Activated effector memory CD4-positive, alpha-beta T cell treated with Interleukin-2 at 50 U/mL for 16 hours (primary cell): ENCODE results near the gene ZCCHC17.

Experiments used
- DNase-seq: peaks from one replicate; pipeline ENCODE4 v3.0.0-alpha.2; 2020

Gene ZCCHC17

DNA sequence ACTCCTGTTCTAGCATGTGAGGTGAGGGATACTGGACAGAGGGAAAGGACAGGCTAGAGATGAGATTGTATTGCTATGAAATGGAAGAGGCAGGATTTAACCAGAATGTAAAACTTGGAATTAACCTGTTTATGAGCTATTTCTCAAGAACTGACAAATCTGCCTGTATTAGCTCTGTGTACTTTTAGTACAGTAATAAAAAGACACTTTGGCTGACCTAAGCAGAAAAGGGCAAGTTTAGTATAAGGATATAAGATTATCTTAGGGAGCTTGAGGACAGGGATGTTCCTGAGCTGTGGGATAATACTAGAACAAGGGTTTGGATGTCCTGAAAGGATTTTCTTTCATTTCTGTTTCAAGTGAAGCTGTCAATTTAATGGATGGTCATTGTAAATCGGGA is 11.2 kb downstream of the ZCCHC17 start:
- no peak for DNase-seq

- no peak for DNase-seq
Observed at GRCh38 chr1:31310198-31310597, 13.4 kb downstream of the ZCCHC17 start.

DNA sequence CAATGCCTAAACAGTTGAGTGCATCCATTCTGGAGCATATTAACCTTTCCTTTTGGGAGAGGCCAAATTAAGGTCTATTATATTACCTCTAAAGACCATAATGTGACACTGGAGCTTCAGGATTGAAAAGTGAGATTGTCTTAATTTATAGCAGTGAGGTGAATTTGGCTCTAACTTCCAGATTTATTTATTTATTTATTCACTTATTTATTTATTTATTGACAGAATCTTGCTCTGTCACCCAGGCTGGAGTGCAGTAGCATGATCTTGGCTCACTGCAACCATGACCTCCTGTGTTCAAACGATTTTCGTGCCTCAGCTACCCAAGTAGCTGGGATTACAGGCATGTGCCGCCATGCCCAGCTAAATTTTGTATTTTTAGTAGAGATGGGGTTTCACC is 19.1 kb downstream of the ZCCHC17 start:
- DNase-seq, result no peak

GRCh38 chr1:31318146-31318545 is 21.3 kb downstream of the ZCCHC17 start:
- DNase-seq, result no peak

DNA sequence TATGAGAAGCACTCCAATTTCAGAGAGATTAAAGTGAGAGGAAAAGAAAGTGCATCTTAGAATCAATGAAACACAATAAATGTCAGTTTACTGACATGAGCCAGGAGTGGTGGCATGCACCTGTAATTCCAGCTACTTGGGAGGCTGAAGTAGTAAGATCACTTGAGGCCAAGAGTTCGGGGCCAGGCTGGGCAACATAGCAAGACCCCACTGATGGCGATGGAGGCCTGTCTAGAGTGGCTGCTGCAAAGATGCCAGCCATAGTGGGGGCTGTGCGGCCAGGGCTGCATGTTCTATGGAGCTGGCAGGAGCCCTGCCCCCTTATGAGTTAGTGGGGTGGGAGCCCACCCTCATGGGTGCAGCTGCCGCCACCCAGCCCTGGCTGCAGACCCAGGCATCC is 27.3 kb downstream of the ZCCHC17 start:
- DNase-seq, result no peak

DNA sequence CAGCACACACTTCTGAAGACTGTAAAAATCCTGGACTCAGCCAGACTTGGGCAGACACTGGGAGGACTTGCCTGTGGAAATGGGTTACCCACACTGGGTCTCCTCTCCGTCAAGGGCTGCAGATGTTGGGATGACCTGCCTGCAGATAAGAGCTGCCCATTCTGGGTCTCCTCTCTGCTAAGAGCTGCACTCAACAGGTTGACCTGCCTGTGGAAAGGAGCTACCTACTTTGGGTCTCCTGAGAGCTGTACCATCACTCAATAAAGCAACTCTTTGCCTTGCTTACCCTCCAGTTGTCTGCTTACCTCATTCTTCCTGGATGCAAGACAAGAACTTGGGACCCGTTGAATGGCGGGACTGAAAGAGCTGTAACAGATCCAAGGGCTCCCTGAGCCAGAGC is 28.2 kb downstream of the ZCCHC17 start:
- DNase-seq, result no peak

DNA sequence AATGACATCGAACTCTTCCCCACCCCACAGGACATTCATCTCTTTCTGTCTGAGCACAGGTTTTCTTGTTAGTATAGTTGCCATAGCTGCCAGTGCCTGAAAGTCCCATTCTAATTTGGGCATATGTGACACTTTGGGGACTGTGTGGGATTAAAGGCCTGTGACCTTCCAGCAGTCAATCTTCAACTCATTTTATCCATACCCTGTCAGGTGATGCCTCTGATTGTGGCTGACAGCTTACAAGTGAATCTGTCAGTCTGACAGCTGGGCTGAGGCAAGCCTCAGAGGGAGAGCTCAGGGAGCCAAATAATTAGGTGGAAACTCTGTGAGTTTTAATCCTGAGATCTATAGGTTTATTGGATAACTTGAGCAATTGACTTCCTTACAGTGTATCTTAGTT is 29.6 kb downstream of the ZCCHC17 start:
- no peak for DNase-seq

DNA sequence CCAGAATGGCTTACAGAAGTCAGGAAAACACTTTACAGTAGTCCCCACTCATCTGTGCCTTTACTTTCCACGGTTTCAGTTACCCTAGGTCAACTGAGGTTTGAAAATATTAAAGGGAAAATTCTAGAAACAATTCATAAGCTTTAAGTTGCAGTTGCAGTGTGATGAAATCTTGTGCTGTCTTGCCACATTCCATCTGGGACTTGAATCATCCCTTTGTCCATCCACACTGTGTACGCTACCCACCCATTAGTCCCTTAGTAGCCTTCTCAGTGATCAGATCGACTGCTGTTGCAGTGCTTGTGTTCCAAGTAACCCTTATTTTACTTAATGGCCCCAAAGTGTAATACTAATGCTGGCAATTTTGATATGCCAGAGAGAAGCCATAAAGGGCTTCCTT is 30.5 kb downstream of the ZCCHC17 start:
- no peak for DNase-seq

- no peak for DNase-seq
Observed at GRCh38 chr1:31335007-31335406, 38.2 kb downstream of the ZCCHC17 start.

DNA sequence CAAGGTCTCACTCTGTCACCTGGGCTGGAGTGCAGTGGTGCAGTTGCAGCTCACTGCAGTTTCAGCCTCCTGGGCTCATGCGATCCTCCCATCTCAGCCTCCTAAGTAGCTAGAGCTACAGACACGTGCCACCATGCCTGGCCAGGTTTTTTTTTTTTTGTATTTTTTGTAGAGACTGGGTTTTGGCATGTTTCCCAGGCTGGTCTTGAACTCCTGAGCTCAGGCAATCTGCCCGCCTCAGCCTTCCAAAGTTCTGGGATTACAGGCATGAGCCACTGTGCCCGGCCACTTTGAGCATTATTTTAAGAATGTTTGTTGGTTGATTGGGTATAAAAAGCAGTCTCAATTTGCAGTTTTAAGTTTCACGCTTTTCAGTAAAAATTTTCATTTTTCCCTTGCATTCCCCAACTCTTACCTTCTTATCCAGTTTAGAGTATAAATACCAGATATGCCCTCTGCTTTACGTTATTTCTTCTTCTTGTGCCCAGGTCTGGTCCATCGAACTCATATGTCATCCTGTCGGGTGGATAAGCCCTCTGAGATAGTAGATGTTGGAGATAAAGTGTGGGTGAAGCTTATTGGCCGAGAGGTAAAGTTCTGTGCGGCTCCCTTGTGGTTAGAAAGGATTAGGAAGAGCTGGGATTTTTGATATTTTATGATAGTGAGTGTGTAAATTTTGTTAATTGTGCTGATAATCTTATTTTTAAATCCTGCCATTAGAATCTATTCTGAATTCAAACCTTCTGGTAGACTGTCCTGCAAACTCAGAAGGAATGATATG is 40.0 kb downstream of the ZCCHC17 start:
- DNase-seq, result no peak

DNA sequence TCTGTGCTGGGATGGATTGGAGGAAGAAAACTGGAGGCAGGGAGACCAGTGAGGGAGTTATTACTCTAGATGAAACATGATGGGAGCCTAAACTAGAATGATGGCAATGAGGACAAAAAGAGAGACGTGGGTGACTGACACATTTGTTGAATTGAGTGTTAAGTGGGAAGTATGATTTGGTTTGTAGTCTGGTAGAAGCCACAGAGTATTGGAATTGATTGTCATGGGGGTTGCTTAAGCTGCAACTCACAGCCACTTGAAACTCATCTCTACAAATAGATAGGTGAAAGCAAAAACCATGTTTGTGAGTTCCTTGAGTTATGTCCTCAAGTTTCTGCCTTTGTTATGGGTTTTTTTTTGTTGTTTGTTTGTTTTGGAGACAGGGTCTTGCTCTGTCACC is 47.7 kb downstream of the ZCCHC17 start:
- no peak for DNase-seq

- DNase-seq, result no peak
Observed at GRCh38 chr1:31345635-31346034, 48.8 kb downstream of the ZCCHC17 start.

DNA sequence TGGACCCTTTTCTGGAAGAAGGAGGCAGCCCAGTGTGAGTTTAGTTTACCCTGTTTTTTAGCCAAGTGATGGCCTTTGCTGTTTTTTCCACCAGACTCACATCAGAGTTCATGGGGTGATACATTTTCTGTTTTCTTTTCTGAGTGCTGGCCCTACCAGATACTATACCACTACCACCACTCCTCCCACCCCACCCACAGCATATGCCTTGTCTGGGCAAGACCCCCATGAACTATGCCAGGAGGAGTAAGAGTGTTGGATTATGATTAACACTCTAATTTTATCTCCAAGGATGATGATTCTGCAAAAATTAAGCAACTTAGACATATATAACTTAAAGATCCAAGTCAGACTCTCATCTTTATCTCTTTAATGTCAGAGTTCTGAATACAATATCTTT is 50.0 kb downstream of the ZCCHC17 start:
- no peak for DNase-seq

DNA sequence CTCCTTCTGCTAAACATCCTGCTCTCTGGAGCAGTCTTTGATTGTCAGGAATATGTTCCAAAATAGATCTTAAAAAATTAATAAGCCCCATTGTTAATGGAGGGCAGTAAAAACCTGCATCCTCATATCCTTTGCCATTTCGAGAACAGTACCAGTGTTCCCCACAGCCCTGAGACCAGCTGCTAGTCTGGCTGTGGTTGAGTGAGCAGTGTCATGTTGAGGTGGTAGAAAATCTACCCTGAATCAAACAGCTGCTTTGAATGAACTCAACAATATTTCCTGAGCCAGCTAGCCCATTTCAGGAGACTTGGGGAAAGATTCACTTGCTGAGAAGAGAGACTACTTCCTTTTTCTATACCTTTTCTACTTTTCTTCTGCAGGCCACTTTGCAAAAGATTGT is 51.6 kb downstream of the ZCCHC17 start:
- no peak for DNase-seq

- no peak for DNase-seq
Observed at GRCh38 chr1:31354283-31354682, 57.5 kb downstream of the ZCCHC17 start.

GRCh38 chr1:31356427-31356826 is 59.6 kb downstream of the ZCCHC17 start:
- no peak for DNase-seq

DNA sequence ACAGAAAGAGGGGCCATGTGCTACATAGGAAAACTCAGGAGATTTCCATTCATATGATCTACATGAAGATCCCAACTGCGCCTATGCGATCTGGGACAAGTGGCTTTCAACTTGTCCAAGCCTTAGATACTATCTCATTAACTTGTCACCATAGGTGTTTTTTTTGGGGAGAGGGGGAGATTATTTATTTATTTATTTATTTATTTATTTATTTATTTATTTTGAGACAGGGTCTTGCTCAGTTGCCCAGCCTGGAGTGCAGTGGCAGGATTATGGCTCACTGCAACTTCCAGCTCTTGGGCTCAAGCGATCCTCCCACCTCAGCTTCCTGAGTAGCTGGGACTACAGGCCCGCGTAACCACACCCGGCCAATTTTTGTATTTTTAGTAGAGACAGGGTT is 64.8 kb downstream of the ZCCHC17 start:
- DNase-seq, result no peak

GRCh38 chr1:31362032-31362431 is 65.2 kb downstream of the ZCCHC17 start:
- DNase-seq, result no peak

DNA sequence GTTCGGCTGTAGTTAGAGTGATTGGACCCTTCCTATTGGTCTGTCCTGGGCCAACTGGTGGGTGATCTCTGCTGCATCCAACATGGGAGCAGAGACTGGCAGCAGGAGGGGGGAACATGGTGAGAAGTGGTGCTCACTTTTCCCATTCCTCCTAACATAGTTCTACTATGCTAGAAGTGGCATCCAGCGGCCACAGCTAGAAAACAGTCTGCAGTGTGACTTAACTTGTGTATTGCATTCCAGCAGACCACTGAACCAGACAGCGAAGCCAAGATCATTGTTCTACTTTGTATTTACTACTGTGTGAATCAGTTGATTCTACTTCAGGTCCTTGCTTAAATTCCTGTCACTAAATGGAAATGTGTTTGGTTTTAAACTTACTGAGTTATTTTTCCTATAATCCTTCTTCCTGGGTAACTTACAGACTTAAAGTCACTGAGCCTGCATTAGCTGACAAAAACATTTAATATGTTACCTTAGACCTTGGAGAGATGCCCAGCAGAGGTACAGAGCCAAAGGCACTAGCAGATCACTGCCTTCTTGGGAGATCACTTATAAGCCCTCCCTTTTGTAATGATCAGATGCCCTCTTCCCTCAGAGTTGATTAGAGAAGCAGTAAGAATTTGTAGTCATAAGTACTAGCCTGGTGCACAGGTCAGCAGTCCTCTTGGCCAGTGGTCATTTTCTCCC is 67.9 kb downstream of the ZCCHC17 start:
- DNase-seq, result no peak

DNA sequence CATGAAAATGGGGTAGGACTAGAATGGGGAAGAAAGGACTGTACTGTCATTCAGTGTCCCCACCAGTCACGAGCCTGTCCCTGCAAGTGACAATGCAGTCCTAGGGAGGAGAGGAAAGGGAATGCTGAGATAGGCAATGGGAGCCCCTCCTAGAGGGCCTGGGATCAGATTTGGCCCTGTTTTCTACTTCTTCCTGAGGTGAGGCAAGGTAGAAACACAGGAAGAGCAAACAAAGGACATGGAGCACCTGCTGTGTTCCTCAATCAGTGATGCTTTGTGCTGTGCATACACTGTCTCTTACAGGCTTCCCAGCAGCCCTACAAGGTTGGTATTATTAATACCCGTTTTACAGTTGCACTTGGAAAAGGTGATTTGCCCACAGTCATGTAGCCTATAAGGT is 70.0 kb downstream of the ZCCHC17 start:
- no peak for DNase-seq

GRCh38 chr1:31368611-31369107 is 71.8 kb downstream of the ZCCHC17 start:
- DNase-seq, result no peak

DNA sequence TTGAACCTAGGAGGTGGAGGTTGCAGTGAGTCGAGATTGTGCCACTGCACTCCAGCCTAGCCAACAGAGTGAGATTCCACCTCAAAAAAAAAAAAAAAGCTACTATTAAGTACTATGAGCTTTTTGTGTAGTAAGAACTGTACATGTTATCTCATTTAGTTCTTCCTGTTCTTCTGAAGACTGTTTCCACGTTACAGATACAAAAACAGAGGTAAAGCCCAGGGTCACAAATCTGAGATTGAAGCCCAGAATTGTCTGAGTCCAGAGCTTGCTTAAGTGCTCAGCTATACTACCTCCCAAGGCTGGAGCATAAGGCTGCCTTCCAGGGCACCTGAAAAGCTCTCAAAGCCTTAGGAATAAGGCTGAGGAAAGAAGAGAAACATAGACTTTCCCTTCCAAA is 73.2 kb downstream of the ZCCHC17 start:
- DNase-seq, result no peak

DNA sequence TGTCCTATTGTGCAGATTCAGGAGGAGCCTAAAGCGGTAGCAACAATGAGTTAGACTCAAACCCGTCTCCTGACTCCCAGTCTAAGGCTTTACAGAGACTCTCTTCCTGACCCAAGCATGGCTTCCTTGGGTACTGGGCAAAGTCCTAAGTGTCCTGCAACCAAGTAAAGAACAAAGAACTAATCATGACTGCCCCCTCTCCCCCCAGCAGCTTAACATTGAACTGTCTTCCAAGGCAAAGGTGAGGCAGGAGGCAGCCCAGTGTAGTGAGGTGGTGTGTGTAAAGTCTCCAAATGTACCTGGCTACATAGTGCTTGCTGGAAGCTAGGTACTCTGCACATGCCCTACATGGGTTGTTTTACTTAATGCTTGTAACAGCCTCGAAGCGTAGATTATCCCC is 73.7 kb downstream of the ZCCHC17 start:
- no peak for DNase-seq

DNA sequence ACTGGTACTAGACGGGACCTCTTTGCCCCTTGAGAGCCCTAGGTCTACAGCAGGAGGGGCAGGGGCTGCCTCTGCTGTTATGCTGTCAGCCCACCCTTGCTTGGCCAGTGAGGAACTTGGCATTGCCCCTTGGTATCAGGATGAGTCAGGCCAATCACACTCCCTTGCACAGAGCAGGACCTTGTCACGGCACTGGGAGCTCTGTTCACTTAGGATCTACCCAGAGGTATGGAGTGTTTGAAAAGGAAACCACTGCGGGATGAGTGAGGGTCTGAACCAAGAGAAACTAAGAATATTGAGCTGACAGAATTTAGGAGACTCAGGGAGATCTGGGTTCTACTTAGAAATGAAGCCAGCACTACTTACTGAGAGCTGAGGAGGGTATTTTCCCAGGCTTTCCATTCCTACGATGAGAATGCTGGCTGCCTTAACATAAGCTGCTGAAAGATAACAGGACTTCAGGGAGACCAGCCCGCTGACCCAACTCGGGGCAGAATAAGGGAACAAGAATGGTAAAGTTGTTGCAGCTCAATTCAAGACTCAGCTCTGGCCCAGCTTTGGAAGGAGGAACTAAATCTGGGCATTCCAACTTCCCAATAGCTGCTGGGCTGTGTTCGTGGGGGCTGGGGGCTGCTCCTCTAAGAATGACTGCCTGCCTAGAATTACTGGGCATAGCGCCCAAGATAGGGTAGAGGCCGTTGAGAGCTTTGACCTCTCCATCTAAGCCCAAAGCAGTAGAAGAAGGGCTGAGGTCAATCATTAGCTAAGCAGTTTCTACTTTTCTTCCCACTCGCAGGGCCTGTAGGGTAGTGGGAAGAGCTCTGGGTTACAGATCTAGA is 74.5 kb downstream of the ZCCHC17 start:
- DNase-seq, result no peak
